ENCODE data around the gene HSPA12A. TPM values are rescaled to one million over a fixed set of nuclear protein-coding genes. Genes with fewer than 3 reads are reported as not detected.
A peak's percentile ranks its signal among the peaks of the same experiment; 100 is the strongest.

Gene HSPA12A
- total RNA-seq, 1 experiment from 2014 or later, result 1.4 TPM

- no peaks in the 10 kb centered on the region for H3K9me3 ChIP-seq (ENCODE audit: low read depth, low read length, poor library complexity, severe bottlenecking)
- peaks cover 8% of the 10 kb centered on the region for H3K4me1 ChIP-seq (ENCODE audit: insufficient read depth, low read length, poor library complexity, severe bottlenecking)
- TF ChIP-seq EZH2 (IDR thresholded peaks at IDR 0.05; ENCODE audit: borderline replicate concordance, low read depth, low read length, poor library complexity, severe bottlenecking), result no peak
- TF ChIP-seq CTCF (conservative IDR thresholded peaks at IDR 0.05; ENCODE audit: low read depth, low read length), result peak; percentile 33
- DNase-seq (ENCODE audit: low spot score), result no peak
- H3K4me3 ChIP-seq (ENCODE audit: low read depth, low read length, poor library complexity, severe bottlenecking), result no peak overlapping the region
- H3K27me3 ChIP-seq (replicated peaks; ENCODE audit: insufficient read depth, low read depth, low read length, poor library complexity), result peaks cover 27% of the 10 kb centered on the region
- CTCF ChIA-PET, result no interaction called here
- BruUV-seq (replicated peaks), result no TSS peak
- POLR2A ChIA-PET (ENCODE audit: low non-redundant PET), result no interaction called here
- no peaks in the 10 kb centered on the region for H3K36me3 ChIP-seq (ENCODE audit: insufficient read depth, low read length, poor library complexity, severe bottlenecking)
- no peak overlapping the region for H3K27ac ChIP-seq (ENCODE audit: low read depth, low read length, poor library complexity, severe bottlenecking)
- intact Hi-C loops (cut with micrococcal nuclease; ENCODE audit: unreplicated experiment), result no loop called here
Measured at GRCh38 chr10:116737627-116738327, 4.6 kb downstream of the HSPA12A start.

GRCh38 chr10:116733566-116733965, 8.8 kb downstream of the HSPA12A start:
- no peak for DNase-seq (ENCODE audit: low spot score)
- POLR2A ChIA-PET (ENCODE audit: low non-redundant PET), result no interaction called here
- TF ChIP-seq EZH2 (IDR thresholded peaks at IDR 0.05; ENCODE audit: borderline replicate concordance, low read depth, low read length, poor library complexity, severe bottlenecking), result no peak
- TF ChIP-seq CTCF (conservative IDR thresholded peaks at IDR 0.05; ENCODE audit: low read depth, low read length), result no peak
- BruUV-seq (replicated peaks), result no TSS peak
- Histone ChIP-seq H3K4me3 (ENCODE audit: low read depth, low read length, poor library complexity, severe bottlenecking) (no peak overlapping the region), H3K36me3 (ENCODE audit: insufficient read depth, low read length, poor library complexity, severe bottlenecking) (no peaks in the 10 kb centered on the region), H3K4me1 (ENCODE audit: insufficient read depth, low read length, poor library complexity, severe bottlenecking) (no peaks in the 10 kb centered on the region), H3K27ac (ENCODE audit: low read depth, low read length, poor library complexity, severe bottlenecking) (no peak overlapping the region), H3K9me3 (ENCODE audit: low read depth, low read length, poor library complexity, severe bottlenecking) (no peaks in the 10 kb centered on the region), H3K27me3 (replicated peaks; ENCODE audit: insufficient read depth, low read depth, low read length, poor library complexity) (no peaks in the 10 kb centered on the region)
- intact Hi-C loops (cut with micrococcal nuclease; ENCODE audit: unreplicated experiment), result no loop called here
- CTCF ChIA-PET, result no interaction called here

- DNase-seq (ENCODE audit: low spot score), result no peak
- POLR2A ChIA-PET (ENCODE audit: low non-redundant PET), result no interaction called here
- Histone ChIP-seq H3K36me3 (ENCODE audit: insufficient read depth, low read length, poor library complexity, severe bottlenecking) (no peaks in the 10 kb centered on the region), H3K9me3 (ENCODE audit: low read depth, low read length, poor library complexity, severe bottlenecking) (no peaks in the 10 kb centered on the region), H3K4me1 (ENCODE audit: insufficient read depth, low read length, poor library complexity, severe bottlenecking) (no peaks in the 10 kb centered on the region), H3K27me3 (replicated peaks; ENCODE audit: insufficient read depth, low read depth, low read length, poor library complexity) (no peaks in the 10 kb centered on the region), H3K27ac (ENCODE audit: low read depth, low read length, poor library complexity, severe bottlenecking) (no peak overlapping the region), H3K4me3 (ENCODE audit: low read depth, low read length, poor library complexity, severe bottlenecking) (no peak overlapping the region)
- BruUV-seq (replicated peaks), result no TSS peak
- CTCF ChIA-PET, result no interaction called here
- intact Hi-C loops (cut with micrococcal nuclease; ENCODE audit: unreplicated experiment), result no loop called here
- TF ChIP-seq CTCF (conservative IDR thresholded peaks at IDR 0.05; ENCODE audit: low read depth, low read length) (no peak), EZH2 (IDR thresholded peaks at IDR 0.05; ENCODE audit: borderline replicate concordance, low read depth, low read length, poor library complexity, severe bottlenecking) (no peak)
Measured at GRCh38 chr10:116732573-116732972, 9.8 kb downstream of the HSPA12A start.

All from A673 (cell line).